DOHH2 (cell line): ENCODE measurements around the gene RARS2.

Experiments used
- H3F3A ChIP-seq: fragments of 200-600 bp; sonication (generic), shearing (Covaris generic); 2 replicates; pipeline ENCODE4 v1.6.0; 2016; ENCODE audit warnings: antibody characterized with exemption, mild to moderate bottlenecking; ENCODE audit not compliant: control insufficient read depth, insufficient read depth
- H3K27ac ChIP-seq: fragments of 200-600 bp; sonication (generic); 2 replicates; pipeline ENCODE4 v1.5.1; 2014; ENCODE audit warnings: low read depth, mild to moderate bottlenecking, low read length, moderate library complexity
- H3K27me3 ChIP-seq: fragments of 200-600 bp; sonication (generic); 2 replicates; pipeline ENCODE4 v1.6.1; 2014; ENCODE audit warnings: mild to moderate bottlenecking, low read length, mixed read lengths; ENCODE audit not compliant: control insufficient read depth
- H3K36me3 ChIP-seq: fragments of 200-600 bp; sonication (generic); 2 replicates; pipeline ENCODE4 v1.6.1; 2014; ENCODE audit warnings: mild to moderate bottlenecking, low read length, moderate library complexity, mixed read lengths; ENCODE audit not compliant: control insufficient read depth
- H3K4me1 ChIP-seq: fragments of 200-600 bp; sonication (generic); 2 replicates; pipeline ENCODE4 v1.6.1; 2014; ENCODE audit warnings: mild to moderate bottlenecking, low read length, mixed read lengths; ENCODE audit not compliant: control insufficient read depth
- H3K4me2 ChIP-seq: fragments of 200-600 bp; sonication (generic); 2 replicates; pipeline ENCODE4 v1.6.0; 2014; ENCODE audit warnings: mild to moderate bottlenecking, low read length, moderate library complexity
- H3K4me3 ChIP-seq: fragments of 200-600 bp; sonication (generic); 2 replicates; pipeline ENCODE4 v1.5.1; 2014; ENCODE audit warnings: mild to moderate bottlenecking, low read length, mixed read lengths
- H3K79me2 ChIP-seq: fragments of 200-600 bp; sonication (generic); 2 replicates; pipeline ENCODE4 v1.6.1; 2014; ENCODE audit warnings: mild to moderate bottlenecking, low read length, mixed read lengths; ENCODE audit not compliant: control insufficient read depth
- H3K9me2 ChIP-seq: fragments of 200-600 bp; sonication (generic); replicated peaks from 2 replicates; pipeline ENCODE4 v1.6.1; 2014; ENCODE audit warnings: mild to moderate bottlenecking, low read length, mixed read lengths; ENCODE audit not compliant: control insufficient read depth
- H3K9me3 ChIP-seq: fragments of 200-600 bp; sonication (generic); 2 replicates; pipeline ENCODE4 v1.6.1; 2014; ENCODE audit warnings: antibody characterized with exemption, low read length, mixed read lengths; ENCODE audit not compliant: control insufficient read depth, insufficient read depth
- H4K20me1 ChIP-seq: fragments of 200-600 bp; sonication (generic); 2 replicates; pipeline ENCODE4 v1.6.0; 2014; ENCODE audit warnings: low read depth, mild to moderate bottlenecking, antibody characterized with exemption, low read length, moderate library complexity; ENCODE audit not compliant: control insufficient read depth, insufficient read depth
- CTCF ChIP-seq: fragments of 200-600 bp; sonication (generic); IDR thresholded peaks from one replicate; pipeline ENCODE4 v1.5.1; 2014; ENCODE audit warnings: antibody characterized with exemption, mild to moderate bottlenecking, low read depth, low read length; ENCODE audit not compliant: poor library complexity, severe bottlenecking
- EZH2phosphoT487 ChIP-seq: fragments of 200-600 bp; sonication (generic); IDR thresholded peaks from 2 replicates; pipeline ENCODE4 v1.6.1; 2017; ENCODE audit warnings: borderline replicate concordance, mild to moderate bottlenecking, antibody characterized with exemption, low read length, moderate library complexity, mixed read lengths

RARS2 gene

DNA sequence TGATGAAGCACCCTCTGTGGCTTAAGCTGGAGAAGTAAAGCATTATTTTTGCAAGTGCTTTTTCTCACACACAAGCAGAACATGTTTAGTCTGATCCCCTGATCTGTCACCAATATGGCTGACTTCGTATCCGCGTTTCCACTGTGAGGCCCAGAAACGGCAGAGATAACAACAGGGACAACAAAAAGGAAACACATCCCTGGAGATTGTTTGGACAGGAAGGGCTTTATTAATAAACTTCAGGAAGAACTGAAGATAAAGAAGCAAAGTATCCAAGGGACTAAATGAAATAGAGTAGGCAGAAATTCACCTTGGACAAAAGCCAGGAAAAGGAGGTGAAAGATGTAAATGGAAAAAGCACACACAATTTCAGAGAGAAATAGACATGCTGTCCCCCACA, 49.2 kb downstream of the RARS2 start:
- Histone ChIP-seq H3K9me2 (no peaks in the 10 kb centered on the region), H3K9me3 (peaks cover 10% of the 10 kb centered on the region; the same call in 1 of the 2 replicates), H3K4me2 (no peak overlapping the region), H3F3A (no peaks in the 10 kb centered on the region; the same call in 1 of the 2 replicates), H3K36me3 (peaks cover 61% of the 10 kb centered on the region), H3K4me1 (peaks cover 3% of the 10 kb centered on the region; the same call in 1 of the 2 replicates), H3K27me3 (no peaks in the 10 kb centered on the region), H4K20me1 (no peaks in the 10 kb centered on the region), H3K4me3 (no peak overlapping the region), H3K79me2 (no peaks in the 10 kb centered on the region), H3K27ac (no peak overlapping the region)
- TF ChIP-seq EZH2phosphoT487 (no peak), CTCF (no peak)

DNA sequence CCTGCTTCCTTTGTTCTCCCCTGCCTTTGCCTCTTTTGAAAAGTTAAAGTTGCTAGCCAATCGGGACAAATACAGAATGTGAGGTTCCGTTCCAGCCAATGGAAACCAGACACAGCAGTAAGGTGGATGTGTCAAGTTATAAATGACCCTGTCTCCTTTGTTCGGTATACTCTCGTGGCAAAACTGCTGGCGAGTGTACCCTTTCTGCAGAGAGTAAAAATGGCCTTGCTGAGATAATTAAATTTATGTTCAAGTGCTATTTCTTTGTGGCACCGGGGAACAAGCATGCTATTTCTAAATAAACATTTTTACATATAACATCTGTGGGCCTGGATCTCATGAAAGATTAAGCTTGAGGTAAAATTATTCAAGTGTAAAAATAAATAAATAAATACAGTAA, 50.2 kb downstream of the RARS2 start:
- no peak overlapping the region for H3K4me2 ChIP-seq
- TF ChIP-seq EZH2phosphoT487: no peak
- TF ChIP-seq CTCF: no peak
- no peaks in the 10 kb centered on the region for H3K27me3 ChIP-seq
- H3K4me3 ChIP-seq: no peak overlapping the region
- no peak overlapping the region for H3K27ac ChIP-seq
- no peaks in the 10 kb centered on the region for H3K79me2 ChIP-seq
- peaks cover 10% of the 10 kb centered on the region; the same call in 1 of the 2 replicates for H3K9me3 ChIP-seq
- H3K4me1 ChIP-seq: peaks cover 3% of the 10 kb centered on the region; the same call in 1 of the 2 replicates
- no peaks in the 10 kb centered on the region; the same call in 1 of the 2 replicates for H3F3A ChIP-seq
- H4K20me1 ChIP-seq: no peaks in the 10 kb centered on the region
- H3K9me2 ChIP-seq: no peaks in the 10 kb centered on the region
- peaks cover 54% of the 10 kb centered on the region for H3K36me3 ChIP-seq

GRCh38 chr6:87538510-87539260, 51.1 kb downstream of the RARS2 start:
- TF ChIP-seq EZH2phosphoT487 (no peak), CTCF (no peak)
- H3K4me1 ChIP-seq: peaks cover 3% of the 10 kb centered on the region; the same call in 1 of the 2 replicates
- no peaks in the 10 kb centered on the region for H4K20me1 ChIP-seq
- H3K27me3 ChIP-seq: no peaks in the 10 kb centered on the region
- H3K4me3 ChIP-seq: no peak overlapping the region
- no peak overlapping the region for H3K27ac ChIP-seq
- H3K4me2 ChIP-seq: no peak overlapping the region
- no peaks in the 10 kb centered on the region for H3K79me2 ChIP-seq
- peaks cover 48% of the 10 kb centered on the region for H3K36me3 ChIP-seq
- H3K9me3 ChIP-seq: peaks cover 10% of the 10 kb centered on the region; the same call in 1 of the 2 replicates
- no peaks in the 10 kb centered on the region for H3K9me2 ChIP-seq
- H3F3A ChIP-seq: no peaks in the 10 kb centered on the region; the same call in 1 of the 2 replicates
